Spleen (tissue), 13 donors: ENCODE data around the gene QSOX1. TPM values are rescaled to one million over a fixed set of nuclear protein-coding genes. Genes with fewer than 3 reads are reported as not detected.

Source experiments
- DNase-seq: peaks from one replicate; pipeline ENCODE4 v3.0.0-alpha.2; 2020
- H3K27ac ChIP-seq, 8 donors: fragments of 200-600 bp; sonication (generic) in 7 of 8; 1 replicate in 4 of 8; 2 replicates in 4 of 8; pipeline versions ENCODE4 v1.5.0 to v1.8.0; 2016 to 2021; ENCODE audit warnings: inconsistent platforms in 4 of 8, mild to moderate bottlenecking in 4 of 8, moderate library complexity in 1 of 8
- H3K27me3 ChIP-seq, 7 donors: fragments of 200-600 bp; sonication (generic) in 6 of 7; replicated peaks in 1 of 7; 1 replicate in 4 of 7; 2 replicates in 3 of 7; pipeline versions ENCODE4 v1.5.0 to v1.8.0; 2016 to 2021; ENCODE audit warnings: inconsistent platforms in 3 of 7, mild to moderate bottlenecking in 1 of 7
- H3K36me3 ChIP-seq, 6 donors: fragments of 200-600 bp; sonication (generic) in 5 of 6; 1 replicate in 4 of 6; 2 replicates in 2 of 6; pipeline versions ENCODE4 v1.5.0 to v1.8.0; 2016 to 2021; ENCODE audit warnings: inconsistent platforms in 2 of 6
- H3K4me1 ChIP-seq, 6 donors: fragments of 200-600 bp; sonication (generic) in 5 of 6; 1 replicate in 3 of 6; 2 replicates in 3 of 6; pipeline versions ENCODE4 v1.5.0 to v1.8.0; 2016 to 2021; ENCODE audit warnings: inconsistent platforms in 3 of 6
- H3K4me3 ChIP-seq, 8 donors: fragments of 200-600 bp; sonication (generic) in 7 of 8; 1 replicate in 4 of 8; 2 replicates in 4 of 8; pipeline versions ENCODE4 v1.5.0 to v1.8.0; 2016 to 2021; ENCODE audit warnings: inconsistent platforms in 4 of 8, mild to moderate bottlenecking in 4 of 8, moderate library complexity in 2 of 8
- H3K9me3 ChIP-seq, 8 donors: fragments of 200-600 bp; sonication (generic) in 7 of 8; 1 replicate in 4 of 8; 2 replicates in 4 of 8; pipeline versions ENCODE4 v1.5.0 to v1.8.0; 2016 to 2021; ENCODE audit warnings: inconsistent platforms in 4 of 8
- CTCF ChIP-seq, 11 experiments: fragments of 200-600 bp in 7 of 11; fragments of 450-650 bp in 4 of 11; sonication (generic) in 4 of 11; IDR thresholded peaks in 8 of 11; conservative IDR thresholded peaks in 3 of 11; 1 replicate in 7 of 11; 2 replicates in 4 of 11; pipeline versions ENCODE4 v1.4.0 to v1.8.0; 2016 to 2021; ENCODE audit warnings: antibody characterized with exemption in 11 of 11, inconsistent platforms in 4 of 11, mild to moderate bottlenecking in 1 of 11
- POLR2A ChIP-seq, 3 donors: fragments of 450-650 bp; IDR thresholded peaks; one replicate each; pipeline ENCODE4 v1.5.1; 2017; ENCODE audit warnings: antibody characterized with exemption in 3 of 3, mild to moderate bottlenecking in 1 of 3
- POLR2AphosphoS5 ChIP-seq, 3 donors: sonication (generic); formaldehyde crosslinking; IDR thresholded peaks; one replicate each; pipeline ENCODE4 v1.5.1; 2017; ENCODE audit warnings: antibody characterized with exemption in 3 of 3
- WGBS, 5 donors: extraction: QIAGEN DNeasy Blood & Tissue Kit in 3 of 5; methylation state at CpG; one replicate each; pipeline versions ENCODE4 v1.1.5 to v1.1.7; 2013 to 2018; 5-methylcytosine and 5-hydroxymethylcytosine counted together
- intact Hi-C: fragments of 100-400 bp; cut with DNase I; formaldehyde crosslinking; loops from one replicate; pipeline ENCODE4 v1.15.0; 2023; ENCODE audit warnings: low total_unique reads
- long read RNA-seq, 2 donors: transcript quantifications; one replicate each; lab custom pipeline, GENCODE V29; 2026
- polyA plus RNA-seq, 3 donors: library from polyadenylated mRNA; stranded (reverse); fragments of 200-250 nt; gene quantifications; one replicate each; pipeline ENCODE4 v1.2.1, GENCODE V29; 2013
- total RNA-seq, 7 donors: library from RNA; depleted of rRNA in 3 of 7; stranded (reverse); fragments of >200 nt in 3 of 7; fragmentation: NEBNext Ultra II Directional in 4 of 7; extraction: Animal tissue kit (Norgen Biotek cat#: 25700) in 4 of 7; gene quantifications; one replicate each; pipeline versions ENCODE4 v1.1.0 to v1.2.1, GENCODE V29; 2016 to 2021
- donor health status: healthy with polysubstance abuse.
- donor health status: DM: no; HTN: no; CAD: no; lungs with moderate emphysema.
- donor health status: DM: no; HTN: no; CAD: no.
- donor health status: Bipolar disorder and iron deficiency.
- donor health status: healthy.
- donor health status: DM: no; HTN: no; CAD: no.
- donor health status: DM: yes; HTN: yes; CAD: no.

QSOX1 gene
- total RNA-seq: 10 to 100 TPM; 40.8 to 78.9 (median 69.0) TPM
- 10 to 100 TPM; 35.2 to 54.9 (median 52.9) TPM for polyA plus RNA-seq
- long read RNA-seq, donor 1, full-length matches to known transcripts: 7 of 7 reads
- long read RNA-seq, donor 1, partial matches to known transcripts: 0 of 7 reads
- long read RNA-seq, donor 1, other reads (novel, unspliced or antisense): 0 of 7 reads
- long read RNA-seq, donor 2, full-length matches to known transcripts: 12 of 12 reads
- long read RNA-seq, donor 2, partial matches to known transcripts: 0 of 12 reads
- long read RNA-seq, donor 2, other reads (novel, unspliced or antisense): 0 of 12 reads

- WGBS, 5 donors: 0 to 1% (median 0%) methylated on average over 39 to 100 of the region's 100 CpGs
These were observed at the start of gene QSOX1 for GRCh38 chr1:180154325-180155181. Gene QSOX1 (plus strand): TSS chr1:180154869. CDS start chr1:180154908, 39 bp downstream.

GRCh38 chr1:180112091-180112490 lies 42.6 kb upstream of the QSOX1 start:
- Histone ChIP-seq H3K9me3 (no peaks in the 10 kb centered on the region), H3K4me1 (peaks cover 0 to 25% (median 2%) of the 10 kb centered on the region in 6 donors), H3K36me3 (peaks cover 0 to 92% (median 38%) of the 10 kb centered on the region in 6 donors), H3K4me3 (no peak overlapping the region), H3K27me3 (no peaks in the 10 kb centered on the region), H3K27ac (peak overlapping the region in 1 of 8 donors; percentile 32)
- DNase-seq: no peak
- TF ChIP-seq POLR2AphosphoS5 (IDR thresholded peaks at IDR 0.05) (no peak), POLR2A (IDR thresholded peaks at IDR 0.05) (no peak), CTCF (IDR thresholded peaks at IDR 0.05 in 8 of 11, conservative IDR thresholded peaks at IDR 0.05 in 3 of 11) (no peak)
- intact Hi-C loops: no loop called here
- WGBS, 5 donors: 78 to 90% (median 84%) methylated on average over 2 of the region's 2 CpGs

More at GRCh38 chr1:180154325-180155181, at the start of gene QSOX1:
- peaks cover 8 to 58% (median 30%) of the 10 kb centered on the region in 6 donors for H3K4me1 ChIP-seq
- TF ChIP-seq POLR2AphosphoS5 (IDR thresholded peaks at IDR 0.05) (peak; percentile 93 to 97 (median 96)), POLR2A (IDR thresholded peaks at IDR 0.05) (peak in 2 of 3 donors; percentile 51 to 82), CTCF (IDR thresholded peaks at IDR 0.05 in 8 of 11, conservative IDR thresholded peaks at IDR 0.05 in 3 of 11) (peak in 8 of 11 experiments; percentile 18 to 75 (median 64))
- intact Hi-C loops: no loop called here
- peak within 1 kb of the TSS; percentile 66 to 97 (median 84) for H3K4me3 ChIP-seq
- no peaks in the 10 kb centered on the region for H3K9me3 ChIP-seq
- H3K36me3 ChIP-seq: no peaks in the 10 kb centered on the region
- no peaks in the 10 kb centered on the region for H3K27me3 ChIP-seq
- DNase-seq: peak; percentile 98
- H3K27ac ChIP-seq: peak within 1 kb of the TSS; percentile 78 to 96 (median 92)

- no peak for DNase-seq
- Histone ChIP-seq H3K9me3 (no peaks in the 10 kb centered on the region), H3K4me3 (no peak overlapping the region), H3K27me3 (no peaks in the 10 kb centered on the region), H3K36me3 (peaks cover 0 to 82% (median 34%) of the 10 kb centered on the region in 6 donors), H3K27ac (peak overlapping the region in 4 of 8 donors; percentile 11 to 40 (median 29)), H3K4me1 (peaks cover 0 to 27% (median 3%) of the 10 kb centered on the region in 6 donors)
- no peak for TF ChIP-seq POLR2AphosphoS5 (IDR thresholded peaks at IDR 0.05)
- TF ChIP-seq CTCF (IDR thresholded peaks at IDR 0.05 in 8 of 11, conservative IDR thresholded peaks at IDR 0.05 in 3 of 11): no peak
- TF ChIP-seq POLR2A (IDR thresholded peaks at IDR 0.05): no peak
- 83 to 94% (median 87%) methylated on average over 2 of the region's 2 CpGs for WGBS, 5 donors
- intact Hi-C loops: no loop called here
These were observed 41.6 kb upstream of the QSOX1 start for GRCh38 chr1:180112984-180113647.
